Endothelial cell of umbilical vein (primary cell): ENCODE results near the gene SH3GLB2. TPM values are rescaled to one million over a fixed set of nuclear protein-coding genes. Genes with fewer than 3 reads are reported as not detected.

ENCODE experiments used
- BruUV-seq: library from RNA; stranded (reverse); fragments of 400-500 nt; replicated peaks from 2 replicates; lab custom pipeline; 2021; lab: Mats Ljungman, UMichigan
- CTCF ChIA-PET: fragments of 300-600, 350-600 bp; sonication (Branson Sonifier 250); formaldehyde crosslinking; loops from one replicate; lab custom pipeline; 2021; ENCODE audit warnings: antibody characterized with exemption, inconsistent platforms; lab: Charles Lee
- POLR2A ChIA-PET: fragments of 300-600, 350-600 bp; sonication (Branson Sonifier 250); formaldehyde crosslinking; loops from one replicate; lab custom pipeline; 2021; ENCODE audit warnings: antibody characterized with exemption, inconsistent platforms; lab: Charles Lee
- DNase-seq: peaks from one replicate; pipeline ENCODE4 v3.0.0-alpha.2; 2011; ENCODE audit warnings: low read depth, low spot score
- FAIRE-seq: peaks from 2 replicates; lab custom pipeline; 2011; peaks lifted over from hg19 to GRCh38; lab: Jason Lieb, UNC
- H2AFZ ChIP-seq: 2 replicates; pipeline ENCODE4 v1.6.0; 2012; ENCODE audit warnings: low read depth, low read length, control low read depth, inconsistent platforms
- H3K27ac ChIP-seq: 2 replicates; pipeline ENCODE4 v1.5.1; 2011; ENCODE audit warnings: low read depth, mild to moderate bottlenecking, control low read depth, low read length, moderate library complexity; ENCODE audit not compliant: insufficient read depth
- H3K27me3 ChIP-seq, 2 experiments: 2 replicates each; pipeline versions ENCODE4 v1.6.0 to v1.6.1; 2011; ENCODE audit warnings: low read length in 2 of 2, mixed read lengths in 1 of 2; ENCODE audit not compliant: control insufficient read depth in 2 of 2, insufficient read depth in 2 of 2
- H3K36me3 ChIP-seq, 2 experiments: 2 replicates in 1 of 2; 3 replicates in 1 of 2; pipeline ENCODE4 v1.5.1; 2011; ENCODE audit warnings: low read length in 2 of 2, mild to moderate bottlenecking in 1 of 2, moderate library complexity in 1 of 2; ENCODE audit not compliant: control insufficient read depth in 2 of 2, insufficient read depth in 2 of 2; ENCODE audit errors: extremely low read depth in 1 of 2
- H3K4me1 ChIP-seq: 3 replicates; pipeline ENCODE4 v1.5.1; 2011; ENCODE audit warnings: mild to moderate bottlenecking, low read length; ENCODE audit not compliant: control insufficient read depth, insufficient read depth; ENCODE audit errors: extremely low read depth
- H3K4me2 ChIP-seq: 2 replicates; pipeline ENCODE4 v1.6.1; 2011; ENCODE audit warnings: low read length, control low read depth, mixed read lengths; ENCODE audit not compliant: insufficient read depth
- H3K4me3 ChIP-seq, 3 experiments: fragments of 200-600 bp in 1 of 3; sonication (generic), shearing (Covaris generic) in 1 of 3; replicated peaks in 1 of 3; 2 replicates each; pipeline ENCODE4 v1.5.1; 2011 to 2016; ENCODE audit warnings: control low read depth in 3 of 3, low read length in 3 of 3, mild to moderate bottlenecking in 2 of 3, inconsistent platforms in 1 of 3, low read depth in 1 of 3, moderate library complexity in 1 of 3; ENCODE audit not compliant: insufficient read depth in 1 of 3
- H3K79me2 ChIP-seq: 2 replicates; pipeline ENCODE4 v1.6.0; 2012; ENCODE audit warnings: low read length, inconsistent platforms; ENCODE audit not compliant: control insufficient read depth, insufficient read depth
- H3K9ac ChIP-seq: replicated peaks from 2 replicates; pipeline ENCODE3; 2011; ENCODE audit warnings: low read length, control low read depth; ENCODE audit not compliant: insufficient read depth; ENCODE audit errors: extremely low read depth
- H3K9me1 ChIP-seq: replicated peaks from 3 replicates; pipeline ENCODE4 v1.6.0; 2011; ENCODE audit warnings: mild to moderate bottlenecking, low read length; ENCODE audit not compliant: control insufficient read depth, insufficient read depth; ENCODE audit errors: extremely low read depth
- H3K9me3 ChIP-seq: replicated peaks from 2 replicates; pipeline ENCODE4 v1.5.1; 2012; ENCODE audit warnings: low read length, inconsistent platforms; ENCODE audit not compliant: control insufficient read depth, insufficient read depth
- H4K20me1 ChIP-seq: replicated peaks from 2 replicates; pipeline ENCODE3; 2011; ENCODE audit warnings: mild to moderate bottlenecking, low read length; ENCODE audit not compliant: control insufficient read depth, insufficient read depth; ENCODE audit errors: extremely low read depth
- FOS ChIP-seq: IDR thresholded peaks from 2 replicates; pipeline ENCODE4 v1.6.1; 2011; ENCODE audit warnings: mild to moderate bottlenecking, low read length, moderate library complexity, borderline replicate concordance; ENCODE audit not compliant: insufficient read depth
- GATA2 ChIP-seq: IDR thresholded peaks from 2 replicates; pipeline ENCODE4 v1.7.0; 2011; ENCODE audit warnings: low read depth, mild to moderate bottlenecking, moderate library complexity, mixed read lengths, low read length; ENCODE audit not compliant: insufficient read length, insufficient read depth
- JUN ChIP-seq: IDR thresholded peaks from 2 replicates; pipeline ENCODE4 v1.6.1; 2011; ENCODE audit warnings: borderline replicate concordance, low read depth; ENCODE audit not compliant: insufficient read length, insufficient read depth
- MYC ChIP-seq: IDR thresholded peaks from one replicate; pipeline ENCODE4 v1.6.1; 2011; ENCODE audit warnings: mild to moderate bottlenecking, low read depth, low read length
- POLR2A ChIP-seq: IDR thresholded peaks from 2 replicates; pipeline ENCODE4 v1.6.1; 2012; ENCODE audit warnings: low read depth, mild to moderate bottlenecking, control low read depth, low read length
- POLR2AphosphoS5 ChIP-seq: IDR thresholded peaks from 2 replicates; pipeline ENCODE4 v1.6.1; 2012; ENCODE audit warnings: low read depth, mild to moderate bottlenecking, control low read depth, low read length, moderate library complexity; ENCODE audit not compliant: insufficient read depth
- dilution Hi-C: fragments of 300-500 bp; cut with MboI; formaldehyde crosslinking; loops from one replicate; pipeline ENCODE4 v1.15.0; 2019; ENCODE audit warnings: low sequenced_read_pairs; ENCODE audit not compliant: extremely low pct_ligation_motif_present
- intact Hi-C: fragments of 100-400 bp; cut with micrococcal nuclease; formaldehyde crosslinking; loops from one replicate; pipeline ENCODE4 v1.10.0; 2022
- polyA plus RNA-seq, 4 experiments: library from polyadenylated mRNA; depleted of rRNA in 3 of 4; stranded (reverse) in 3 of 4; unstranded in 1 of 4; fragments of >200 nt; gene quantifications; 2 replicates each; pipeline versions ENCODE4 v1.2.1 to v1.2.3, GENCODE V29; 2011 to 2012; ENCODE audit warnings: missing spikeins in 1 of 4
- total RNA-seq: library from RNA; stranded (reverse); gene quantifications from 2 replicates; pipeline ENCODE4 v1.2.3, GENCODE V29; 2021
- TF ChIP-seq, protein P1 (sequence below), 2 donors: IDR thresholded peaks; 1 replicate in 1 of 2; 2 replicates in 1 of 2; pipeline ENCODE4 v1.5.1; 2011; ENCODE audit warnings: low read length in 2 of 2, mild to moderate bottlenecking in 2 of 2, moderate library complexity in 2 of 2, control low read depth in 1 of 2, inconsistent platforms in 1 of 2, low read depth in 1 of 2; ENCODE audit not compliant: insufficient read depth in 1 of 2; ENCODE audit errors: extremely low read depth in 1 of 2

Gene SH3GLB2
- total and polyA plus RNA-seq, 2 donors (not counting 3 experiments of a cell fraction or from before 2014, with no cell fraction given), result 58.8 to 77.5 TPM

DNA sequence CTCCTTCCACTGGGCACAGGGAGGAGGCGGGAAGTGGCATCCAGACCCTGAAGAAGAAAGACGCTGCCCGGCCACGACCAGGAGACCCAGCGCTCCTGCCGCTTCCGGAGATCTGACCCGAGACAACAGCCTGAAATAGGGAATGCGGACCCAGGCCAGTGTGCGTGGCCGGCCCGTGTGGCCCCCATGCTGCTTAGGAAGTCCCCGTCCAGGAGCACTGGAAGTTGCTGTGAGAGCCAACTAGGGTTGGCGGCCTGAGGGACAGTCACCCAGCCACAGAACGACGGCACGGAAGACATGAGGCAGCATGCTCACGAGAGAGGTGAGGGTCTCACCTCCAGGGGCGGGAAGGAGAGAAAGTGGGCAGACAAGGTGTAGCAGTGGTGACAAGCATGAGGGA lies 17.0 kb downstream of the SH3GLB2 start:
- H4K20me1 ChIP-seq, result no peaks in the 10 kb centered on the region
- no peaks in the 10 kb centered on the region for H3K27me3 ChIP-seq
- FAIRE-seq (no peak), DNase-seq (no peak)
- no peaks in the 10 kb centered on the region for H3K4me1 ChIP-seq
- no peak overlapping the region for H2AFZ ChIP-seq
- no peak overlapping the region for H3K9ac ChIP-seq
- no TSS peak for BruUV-seq
- H3K9me1 ChIP-seq, result no peaks in the 10 kb centered on the region
- no peak overlapping the region for H3K4me3 ChIP-seq
- no peaks in the 10 kb centered on the region for H3K9me3 ChIP-seq
- POLR2A ChIA-PET, result no interaction called here
- intact Hi-C loops (no loop called here), dilution Hi-C loops (no loop called here)
- H3K27ac ChIP-seq, result no peak overlapping the region
- H3K79me2 ChIP-seq, result no peaks in the 10 kb centered on the region
- CTCF ChIA-PET, result interaction anchor here (0.9 kb wide), 1 partner anchor 8 kb away, joined by 4 read pairs; no protein-coding TSS in a partner anchor
- no peak overlapping the region for H3K4me2 ChIP-seq
- TF ChIP-seq JUN (no peak), POLR2A (no peak), GATA2 (no peak), FOS (no peak), POLR2AphosphoS5 (no peak), MYC (no peak)
- TF ChIP-seq, protein P1, sequence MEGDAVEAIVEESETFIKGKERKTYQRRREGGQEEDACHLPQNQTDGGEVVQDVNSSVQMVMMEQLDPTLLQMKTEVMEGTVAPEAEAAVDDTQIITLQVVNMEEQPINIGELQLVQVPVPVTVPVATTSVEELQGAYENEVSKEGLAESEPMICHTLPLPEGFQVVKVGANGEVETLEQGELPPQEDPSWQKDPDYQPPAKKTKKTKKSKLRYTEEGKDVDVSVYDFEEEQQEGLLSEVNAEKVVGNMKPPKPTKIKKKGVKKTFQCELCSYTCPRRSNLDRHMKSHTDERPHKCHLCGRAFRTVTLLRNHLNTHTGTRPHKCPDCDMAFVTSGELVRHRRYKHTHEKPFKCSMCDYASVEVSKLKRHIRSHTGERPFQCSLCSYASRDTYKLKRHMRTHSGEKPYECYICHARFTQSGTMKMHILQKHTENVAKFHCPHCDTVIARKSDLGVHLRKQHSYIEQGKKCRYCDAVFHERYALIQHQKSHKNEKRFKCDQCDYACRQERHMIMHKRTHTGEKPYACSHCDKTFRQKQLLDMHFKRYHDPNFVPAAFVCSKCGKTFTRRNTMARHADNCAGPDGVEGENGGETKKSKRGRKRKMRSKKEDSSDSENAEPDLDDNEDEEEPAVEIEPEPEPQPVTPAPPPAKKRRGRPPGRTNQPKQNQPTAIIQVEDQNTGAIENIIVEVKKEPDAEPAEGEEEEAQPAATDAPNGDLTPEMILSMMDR (IDR thresholded peaks at IDR 0.05; ENCODE audit: extremely low read depth in 1 of 2, insufficient read depth in 1 of 2, low read depth in 1 of 2, low read length in 2 of 2), result no peak
- peaks cover 0 to 29% of the 10 kb centered on the region in 2 experiments for H3K36me3 ChIP-seq
